Uterus (tissue), 2 donors: Measurements from ENCODE around the gene TSHZ2.

Source experiments
- POLR2A ChIP-seq, 2 donors: fragments of 450-650 bp; IDR thresholded peaks; one replicate each; pipeline ENCODE4 v1.6.1; 2016; ENCODE audit warnings: antibody characterized with exemption in 2 of 2, mild to moderate bottlenecking in 1 of 2, moderate library complexity in 1 of 2
- TF ChIP-seq, protein P1 (sequence below), 4 experiments: fragments of 200-600 bp in 2 of 4; fragments of 450-650 bp in 2 of 4; sonication (generic) in 2 of 4; IDR thresholded peaks; one replicate each; pipeline ENCODE4 v1.5.1; 2016 to 2019; ENCODE audit warnings: antibody characterized with exemption in 4 of 4, mild to moderate bottlenecking in 2 of 4, moderate library complexity in 1 of 4

GRCh38 chr20:53161473-53161872, 189.3 kb downstream of the TSHZ2 start:
- TF ChIP-seq, protein P1, sequence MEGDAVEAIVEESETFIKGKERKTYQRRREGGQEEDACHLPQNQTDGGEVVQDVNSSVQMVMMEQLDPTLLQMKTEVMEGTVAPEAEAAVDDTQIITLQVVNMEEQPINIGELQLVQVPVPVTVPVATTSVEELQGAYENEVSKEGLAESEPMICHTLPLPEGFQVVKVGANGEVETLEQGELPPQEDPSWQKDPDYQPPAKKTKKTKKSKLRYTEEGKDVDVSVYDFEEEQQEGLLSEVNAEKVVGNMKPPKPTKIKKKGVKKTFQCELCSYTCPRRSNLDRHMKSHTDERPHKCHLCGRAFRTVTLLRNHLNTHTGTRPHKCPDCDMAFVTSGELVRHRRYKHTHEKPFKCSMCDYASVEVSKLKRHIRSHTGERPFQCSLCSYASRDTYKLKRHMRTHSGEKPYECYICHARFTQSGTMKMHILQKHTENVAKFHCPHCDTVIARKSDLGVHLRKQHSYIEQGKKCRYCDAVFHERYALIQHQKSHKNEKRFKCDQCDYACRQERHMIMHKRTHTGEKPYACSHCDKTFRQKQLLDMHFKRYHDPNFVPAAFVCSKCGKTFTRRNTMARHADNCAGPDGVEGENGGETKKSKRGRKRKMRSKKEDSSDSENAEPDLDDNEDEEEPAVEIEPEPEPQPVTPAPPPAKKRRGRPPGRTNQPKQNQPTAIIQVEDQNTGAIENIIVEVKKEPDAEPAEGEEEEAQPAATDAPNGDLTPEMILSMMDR (IDR thresholded peaks at IDR 0.05) = no peak
- no peak for TF ChIP-seq POLR2A (IDR thresholded peaks at IDR 0.05)
